ENCODE data around the gene P3R3URF.

- TF ChIP-seq POLR2A (IDR thresholded peaks at IDR 0.05; ENCODE audit: low read length): no peak
- no peak for TF ChIP-seq GATA1 (IDR thresholded peaks at IDR 0.05; ENCODE audit: low read depth, low read length)
Measured at GRCh38 chr1:46157916-46158311, 18.4 kb downstream of the P3R3URF start.

All from erythroblast (primary cell).